Pons (tissue), 1 donor: Measurements from ENCODE around the gene ALPK3.

ENCODE experiments used
- DNase-seq: peaks from one replicate; pipeline ENCODE4 v3.0.0-alpha.2; 2016; ENCODE audit warnings: low spot score

ALPK3 gene, protein sequence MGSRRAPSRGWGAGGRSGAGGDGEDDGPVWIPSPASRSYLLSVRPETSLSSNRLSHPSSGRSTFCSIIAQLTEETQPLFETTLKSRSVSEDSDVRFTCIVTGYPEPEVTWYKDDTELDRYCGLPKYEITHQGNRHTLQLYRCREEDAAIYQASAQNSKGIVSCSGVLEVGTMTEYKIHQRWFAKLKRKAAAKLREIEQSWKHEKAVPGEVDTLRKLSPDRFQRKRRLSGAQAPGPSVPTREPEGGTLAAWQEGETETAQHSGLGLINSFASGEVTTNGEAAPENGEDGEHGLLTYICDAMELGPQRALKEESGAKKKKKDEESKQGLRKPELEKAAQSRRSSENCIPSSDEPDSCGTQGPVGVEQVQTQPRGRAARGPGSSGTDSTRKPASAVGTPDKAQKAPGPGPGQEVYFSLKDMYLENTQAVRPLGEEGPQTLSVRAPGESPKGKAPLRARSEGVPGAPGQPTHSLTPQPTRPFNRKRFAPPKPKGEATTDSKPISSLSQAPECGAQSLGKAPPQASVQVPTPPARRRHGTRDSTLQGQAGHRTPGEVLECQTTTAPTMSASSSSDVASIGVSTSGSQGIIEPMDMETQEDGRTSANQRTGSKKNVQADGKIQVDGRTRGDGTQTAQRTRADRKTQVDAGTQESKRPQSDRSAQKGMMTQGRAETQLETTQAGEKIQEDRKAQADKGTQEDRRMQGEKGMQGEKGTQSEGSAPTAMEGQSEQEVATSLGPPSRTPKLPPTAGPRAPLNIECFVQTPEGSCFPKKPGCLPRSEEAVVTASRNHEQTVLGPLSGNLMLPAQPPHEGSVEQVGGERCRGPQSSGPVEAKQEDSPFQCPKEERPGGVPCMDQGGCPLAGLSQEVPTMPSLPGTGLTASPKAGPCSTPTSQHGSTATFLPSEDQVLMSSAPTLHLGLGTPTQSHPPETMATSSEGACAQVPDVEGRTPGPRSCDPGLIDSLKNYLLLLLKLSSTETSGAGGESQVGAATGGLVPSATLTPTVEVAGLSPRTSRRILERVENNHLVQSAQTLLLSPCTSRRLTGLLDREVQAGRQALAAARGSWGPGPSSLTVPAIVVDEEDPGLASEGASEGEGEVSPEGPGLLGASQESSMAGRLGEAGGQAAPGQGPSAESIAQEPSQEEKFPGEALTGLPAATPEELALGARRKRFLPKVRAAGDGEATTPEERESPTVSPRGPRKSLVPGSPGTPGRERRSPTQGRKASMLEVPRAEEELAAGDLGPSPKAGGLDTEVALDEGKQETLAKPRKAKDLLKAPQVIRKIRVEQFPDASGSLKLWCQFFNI (N-terminal part only)

DNA sequence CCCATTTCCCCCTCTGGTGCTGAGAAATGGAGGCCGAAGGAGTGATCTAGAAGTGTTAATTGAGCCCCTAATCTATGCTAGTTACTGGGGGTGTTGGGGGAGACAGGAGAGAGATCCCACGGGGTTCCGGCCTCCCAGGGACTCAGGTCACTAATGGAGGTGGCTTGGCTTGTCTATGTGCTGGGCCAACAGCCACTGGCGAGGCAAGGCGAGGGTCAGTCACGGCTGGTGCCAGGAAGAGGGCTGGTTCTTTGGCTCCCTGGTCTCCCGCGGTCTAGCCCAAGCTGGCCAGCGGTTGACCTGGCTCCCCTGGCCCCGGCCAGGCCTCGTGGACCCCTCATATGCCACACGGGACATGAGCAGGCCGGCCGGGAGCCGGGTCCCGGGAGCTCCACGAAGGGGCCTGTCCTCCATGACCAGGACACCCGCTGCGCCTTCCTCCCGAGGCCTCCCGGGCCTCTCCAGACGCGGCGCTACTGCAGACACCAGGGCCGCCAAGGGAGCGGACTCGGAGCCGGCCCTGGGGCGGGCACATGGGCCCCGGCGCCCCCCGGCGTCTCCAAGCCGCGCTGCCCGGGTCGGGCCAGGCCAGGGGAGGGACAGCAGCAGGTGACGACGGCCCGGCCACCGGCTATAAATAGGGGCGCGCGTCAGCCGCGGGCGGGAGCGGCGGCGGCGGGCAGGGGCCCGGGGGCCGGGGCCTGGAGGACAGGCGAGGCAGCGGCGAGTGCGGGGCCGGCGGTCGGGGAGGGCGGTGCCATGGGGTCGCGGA, at the start of gene ALPK3:
Gene ALPK3, plus strand, starts transcription at position 663 of the 772 bp plus-strand sequence. Its CDS starts 97 bp downstream, at position 760.
- no peak for DNase-seq

DNA sequence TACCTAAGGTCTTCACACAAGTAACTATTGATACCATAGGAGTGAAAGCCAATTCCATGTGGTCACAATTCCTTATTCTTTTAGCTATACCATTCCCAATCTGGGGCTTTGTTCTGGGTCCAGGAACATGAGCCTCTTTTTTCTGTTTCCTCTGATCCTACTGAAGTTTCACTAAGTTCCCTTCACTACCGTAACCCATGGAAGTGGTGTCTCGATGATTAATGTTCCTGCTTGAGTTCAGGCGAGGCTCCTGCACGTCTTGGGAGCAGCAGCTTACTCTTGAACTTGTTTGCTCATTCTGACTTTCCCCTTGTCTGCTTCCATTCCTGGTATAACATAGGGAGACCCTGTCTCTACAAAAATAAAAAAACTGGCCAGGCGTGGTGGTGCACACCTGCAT, 45.1 kb upstream of the ALPK3 start:
- DNase-seq, result no peak

DNA sequence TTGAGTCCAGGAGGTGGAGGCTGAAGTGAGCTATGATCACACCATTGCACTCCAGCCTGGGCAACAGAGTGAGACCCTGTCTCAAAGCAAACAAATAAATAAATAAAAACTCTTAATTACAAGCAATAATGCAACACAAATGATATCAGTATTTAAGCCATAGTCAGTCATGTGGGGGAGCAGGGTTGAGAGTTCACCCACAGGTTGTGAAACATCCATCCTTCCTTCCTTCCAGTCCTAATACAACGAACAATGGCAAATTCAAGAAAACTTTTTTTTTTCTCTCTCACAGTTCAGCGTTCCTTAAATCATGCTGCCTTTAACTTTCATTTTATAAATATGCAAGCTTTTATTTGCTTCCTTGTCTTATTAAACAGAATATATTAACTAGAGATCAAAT, 44.7 kb upstream of the ALPK3 start:
- no peak for DNase-seq

DNA sequence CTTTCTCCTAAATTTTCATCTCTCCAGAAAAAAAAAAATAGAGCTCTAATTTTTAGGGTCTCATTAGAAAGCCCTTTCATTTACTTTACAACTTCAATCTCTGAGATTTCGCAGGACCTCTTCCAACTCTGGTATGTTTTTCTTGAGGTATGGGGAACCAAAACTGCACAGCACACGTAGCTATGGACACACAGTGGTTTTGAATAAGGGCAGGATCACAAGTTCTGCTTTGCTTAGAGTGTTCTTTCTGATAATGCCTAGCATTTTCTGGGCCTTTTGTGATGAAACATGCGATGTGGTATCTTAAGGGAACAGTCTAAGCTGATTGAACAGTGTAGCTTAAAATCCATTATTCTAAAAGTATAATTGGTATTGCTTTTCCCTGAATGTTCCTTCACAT, 43.4 kb upstream of the ALPK3 start:
- peak; percentile 28 for DNase-seq

DNA sequence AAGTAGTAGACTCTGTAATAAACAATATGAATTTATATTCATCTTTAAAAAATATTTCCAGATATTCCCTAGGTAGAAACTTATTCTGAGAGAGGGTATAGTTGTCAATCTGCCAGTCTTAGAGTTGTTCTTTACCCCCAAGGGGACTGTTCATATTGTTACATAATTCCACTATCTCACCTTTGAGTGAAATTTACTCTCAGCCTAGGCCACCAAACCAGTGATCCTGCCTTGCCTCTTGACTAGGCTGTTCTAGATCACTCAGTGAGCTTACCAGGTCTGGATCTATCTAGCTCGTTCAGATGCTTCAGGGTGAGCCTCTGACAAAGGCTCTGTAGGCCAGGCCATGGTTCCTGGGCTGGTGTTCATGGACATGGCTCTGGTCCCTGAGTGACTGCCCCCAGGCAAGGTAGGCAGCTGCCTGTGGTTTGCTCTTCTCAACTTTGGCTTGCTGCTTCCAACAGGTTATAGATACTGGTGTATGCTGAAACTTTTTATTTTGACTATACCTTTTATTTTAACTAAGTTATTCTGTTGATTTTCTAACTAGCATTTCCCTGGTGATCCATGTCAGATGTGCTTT, 41.2 kb upstream of the ALPK3 start:
- DNase-seq, result no peak

DNA sequence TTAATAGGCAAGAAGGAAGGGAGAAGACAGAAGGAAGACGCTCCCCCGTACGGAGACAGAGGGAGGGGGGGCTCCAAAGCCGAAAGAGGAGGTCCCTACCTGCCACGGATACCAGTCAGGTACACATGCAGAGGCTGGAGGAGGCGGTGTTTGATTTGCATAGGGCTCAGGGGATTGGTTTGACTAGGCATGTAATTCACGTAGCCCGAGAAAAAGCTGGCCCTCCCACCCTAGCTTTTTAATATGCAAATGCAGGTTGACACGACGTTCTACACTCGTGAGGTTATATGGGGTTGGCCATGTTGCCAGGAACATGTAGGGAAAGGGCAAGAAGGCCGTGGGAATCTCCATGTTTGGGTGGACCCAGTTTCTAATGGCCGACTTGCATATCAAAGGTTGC, 39.0 kb upstream of the ALPK3 start:
- DNase-seq, result no peak

DNA sequence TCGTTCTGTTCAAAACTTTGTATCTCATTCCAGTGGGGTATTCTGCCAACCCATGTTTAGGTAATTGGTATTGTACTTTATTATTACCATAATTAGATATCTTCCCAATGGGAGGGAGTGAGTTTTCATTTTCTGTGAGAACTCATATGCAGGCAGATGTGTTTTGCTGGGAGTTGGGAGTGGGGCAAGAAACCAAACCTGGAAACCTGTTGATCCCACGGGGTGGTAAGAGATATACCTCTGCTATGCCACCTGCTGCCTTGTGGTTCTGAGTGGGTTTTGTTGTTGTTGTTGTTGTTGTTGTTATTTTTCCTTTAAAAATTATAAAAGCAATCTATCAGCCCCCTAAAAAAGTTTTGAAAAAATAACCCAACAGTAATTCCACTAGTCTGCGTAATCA, 36.7 kb upstream of the ALPK3 start:
- no peak for DNase-seq

DNA sequence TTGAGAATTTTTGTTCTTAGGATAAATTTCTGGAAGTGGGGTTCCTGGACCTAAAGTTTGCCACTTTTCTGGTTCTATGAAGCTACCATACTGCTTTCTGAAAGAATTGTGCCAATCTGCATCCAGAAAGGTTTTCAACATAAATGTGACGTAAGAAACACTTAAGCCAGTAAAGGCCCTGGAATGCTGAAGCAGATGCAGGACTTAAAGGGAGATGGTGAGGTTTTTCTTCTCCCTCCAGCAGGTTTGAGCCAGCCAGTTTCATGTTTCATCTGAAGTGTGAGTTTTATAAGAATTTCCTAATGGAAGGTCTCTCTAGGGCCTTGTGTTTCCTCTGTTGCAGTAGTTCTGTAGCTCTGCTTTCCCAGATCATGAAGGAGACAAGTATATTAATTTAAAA, 35.7 kb upstream of the ALPK3 start:
- DNase-seq, result no peak

DNA sequence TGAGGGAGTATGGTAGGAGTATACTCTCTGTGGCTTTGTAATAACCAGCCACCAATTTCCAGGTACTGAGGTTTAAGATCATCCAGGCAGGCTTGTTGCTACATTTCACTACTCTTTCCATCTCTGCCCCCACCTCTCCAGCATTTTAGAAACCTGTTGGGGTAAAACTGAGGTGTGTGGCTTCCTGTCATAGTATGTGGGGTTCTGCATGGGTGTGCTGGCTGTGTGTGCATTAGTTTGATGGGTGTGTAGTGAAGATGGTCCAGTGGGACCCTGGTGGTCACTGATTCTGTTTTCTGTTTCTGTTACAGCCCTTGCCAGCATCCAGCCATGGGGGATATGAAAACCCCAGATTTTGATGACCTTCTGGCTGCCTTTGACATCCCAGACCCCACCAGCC, 34.8 kb upstream of the ALPK3 start:
- no peak for DNase-seq

DNA sequence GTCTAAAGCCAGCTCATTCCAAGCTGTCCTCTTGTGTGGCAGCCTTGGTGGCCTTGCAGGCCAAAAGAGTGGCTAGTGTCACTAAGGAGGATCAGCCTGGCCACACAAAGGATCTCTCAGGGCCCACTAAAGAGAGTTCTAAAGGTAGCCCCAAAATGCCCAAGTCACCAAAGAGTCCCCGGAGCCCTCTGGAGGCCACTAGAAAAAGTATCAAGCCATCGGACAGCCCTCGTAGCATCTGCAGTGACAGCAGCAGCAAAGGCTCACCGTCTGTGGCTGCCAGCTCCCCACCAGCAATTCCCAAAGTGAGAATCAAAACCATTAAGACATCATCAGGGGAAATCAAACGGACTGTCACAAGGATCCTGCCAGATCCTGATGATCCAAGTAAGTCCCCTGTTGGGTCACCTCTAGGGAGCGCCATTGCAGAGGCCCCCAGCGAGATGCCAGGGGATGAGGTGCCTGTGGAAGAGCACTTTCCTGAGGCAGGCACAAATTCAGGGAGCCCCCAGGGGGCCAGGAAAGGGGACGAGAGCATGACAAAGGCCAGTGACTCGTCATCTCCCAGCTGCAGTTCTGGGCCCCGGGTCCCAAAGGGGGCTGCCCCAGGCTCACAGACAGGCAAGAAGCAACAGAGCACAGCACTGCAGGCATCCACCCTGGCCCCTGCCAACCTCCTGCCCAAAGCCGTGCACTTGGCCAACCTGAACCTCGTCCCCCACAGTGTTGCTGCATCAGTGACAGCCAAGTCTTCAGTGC, 33.5 kb upstream of the ALPK3 start:
- no peak for DNase-seq

DNA sequence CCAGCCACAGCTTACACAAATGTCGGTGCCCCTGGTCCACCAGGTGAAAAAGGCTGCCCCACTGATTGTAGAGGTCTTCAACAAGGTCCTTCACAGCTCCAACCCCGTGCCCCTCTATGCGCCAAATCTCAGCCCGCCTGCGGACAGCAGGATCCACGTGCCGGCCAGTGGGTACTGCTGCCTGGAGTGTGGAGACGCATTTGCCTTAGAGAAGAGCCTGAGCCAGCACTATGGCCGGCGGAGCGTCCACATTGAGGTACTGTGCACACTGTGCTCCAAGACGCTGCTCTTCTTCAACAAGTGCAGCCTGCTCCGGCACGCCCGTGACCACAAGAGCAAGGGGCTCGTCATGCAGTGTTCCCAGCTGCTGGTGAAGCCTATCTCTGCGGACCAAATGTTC, 32.9 kb upstream of the ALPK3 start:
- DNase-seq, result no peak

DNA sequence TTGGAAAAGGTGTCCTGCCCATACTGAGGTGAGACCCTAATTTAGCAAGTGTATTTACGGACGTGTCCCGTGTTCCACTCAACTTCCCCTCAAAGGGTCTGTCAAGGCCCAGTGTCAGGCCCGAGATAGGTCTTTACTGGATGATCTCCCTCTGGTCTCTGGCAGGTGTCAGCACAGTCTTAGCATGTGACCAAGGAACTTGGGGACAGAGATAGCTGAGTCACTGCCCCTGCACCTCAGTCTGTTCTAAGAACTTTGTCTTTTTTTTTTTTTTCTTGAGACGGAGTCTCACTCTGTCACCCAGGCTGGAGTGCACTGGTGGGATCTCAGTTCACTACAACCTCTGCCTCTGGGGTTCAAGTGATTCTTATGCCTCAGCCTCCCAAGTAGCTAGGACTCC, 32.1 kb upstream of the ALPK3 start:
- no peak for DNase-seq

DNA sequence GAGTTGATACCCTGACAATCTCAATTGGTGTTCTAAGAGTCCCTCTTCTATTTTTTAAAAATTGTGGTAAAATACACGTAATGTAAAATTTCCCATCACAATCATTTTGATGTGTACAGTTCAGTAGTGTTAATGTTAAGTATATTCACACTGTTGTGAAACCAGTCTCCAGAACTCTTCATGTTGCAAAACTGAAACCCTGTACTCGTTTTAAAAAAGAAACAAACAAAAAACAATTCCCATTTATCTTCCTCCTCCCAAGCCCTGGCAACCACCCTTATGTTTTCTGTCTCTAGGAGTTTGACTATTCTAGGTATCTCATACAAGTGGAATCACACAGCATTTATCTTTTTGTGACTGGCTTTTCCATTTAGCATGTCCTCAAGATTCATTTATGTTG, 28.7 kb upstream of the ALPK3 start:
- DNase-seq, result no peak

DNA sequence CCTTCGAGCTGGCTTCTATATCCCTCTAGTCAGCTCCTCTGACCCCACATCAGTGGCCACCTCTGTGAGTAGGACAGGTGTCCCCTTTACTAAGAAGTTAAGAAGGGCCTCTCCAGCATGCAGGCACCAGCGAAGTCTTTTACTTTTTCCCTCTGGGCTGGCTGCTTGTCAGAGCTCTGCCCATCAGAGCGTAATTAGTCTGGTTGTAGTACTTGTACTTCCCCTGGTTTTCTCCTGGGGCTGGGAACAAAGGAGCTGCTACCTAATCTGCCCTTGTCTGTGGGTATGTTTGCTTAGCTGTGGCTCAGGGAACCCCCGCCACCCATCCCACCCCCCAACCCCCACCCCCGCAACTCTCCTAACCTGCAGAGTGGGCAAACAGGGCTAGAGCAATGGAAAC, 27.4 kb upstream of the ALPK3 start:
- DNase-seq, result no peak

DNA sequence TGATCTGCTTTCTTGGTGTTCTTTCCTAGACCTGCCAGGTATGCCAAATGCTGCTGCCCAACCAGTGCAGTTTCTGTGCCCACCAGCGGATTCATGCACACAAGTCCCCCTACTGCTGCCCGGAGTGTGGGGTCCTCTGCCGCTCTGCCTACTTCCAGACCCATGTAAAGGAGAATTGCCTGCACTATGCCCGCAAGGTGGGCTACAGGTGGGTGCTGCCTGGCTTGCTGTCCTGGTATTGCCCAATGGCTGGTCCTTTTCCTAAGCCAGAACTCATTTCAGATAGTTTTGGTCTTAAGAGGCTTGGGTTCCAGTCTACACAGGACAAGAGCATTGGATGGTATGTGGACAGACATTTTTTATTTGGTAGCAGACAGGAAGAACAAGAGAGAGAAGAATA, 26.5 kb upstream of the ALPK3 start:
- no peak for DNase-seq

DNA sequence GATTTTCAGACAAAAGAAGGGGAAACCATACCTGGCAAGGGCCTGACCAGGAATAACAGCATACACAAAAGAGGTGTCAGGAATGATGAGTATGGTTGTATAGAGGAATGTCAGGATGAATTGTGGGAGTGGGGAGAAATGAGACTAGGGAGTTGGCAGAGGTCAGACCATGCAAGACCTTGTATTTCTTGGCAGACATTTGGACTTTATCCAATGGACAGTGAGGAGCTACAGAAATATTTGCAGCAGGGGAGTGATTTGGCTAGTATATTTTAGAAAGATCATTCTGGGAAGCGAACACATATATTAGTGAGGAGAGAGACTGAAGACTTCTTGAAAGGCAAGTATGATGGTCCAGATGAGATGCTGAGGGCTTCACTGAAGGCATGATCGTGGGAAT, 25.4 kb upstream of the ALPK3 start:
- DNase-seq, result no peak

DNA sequence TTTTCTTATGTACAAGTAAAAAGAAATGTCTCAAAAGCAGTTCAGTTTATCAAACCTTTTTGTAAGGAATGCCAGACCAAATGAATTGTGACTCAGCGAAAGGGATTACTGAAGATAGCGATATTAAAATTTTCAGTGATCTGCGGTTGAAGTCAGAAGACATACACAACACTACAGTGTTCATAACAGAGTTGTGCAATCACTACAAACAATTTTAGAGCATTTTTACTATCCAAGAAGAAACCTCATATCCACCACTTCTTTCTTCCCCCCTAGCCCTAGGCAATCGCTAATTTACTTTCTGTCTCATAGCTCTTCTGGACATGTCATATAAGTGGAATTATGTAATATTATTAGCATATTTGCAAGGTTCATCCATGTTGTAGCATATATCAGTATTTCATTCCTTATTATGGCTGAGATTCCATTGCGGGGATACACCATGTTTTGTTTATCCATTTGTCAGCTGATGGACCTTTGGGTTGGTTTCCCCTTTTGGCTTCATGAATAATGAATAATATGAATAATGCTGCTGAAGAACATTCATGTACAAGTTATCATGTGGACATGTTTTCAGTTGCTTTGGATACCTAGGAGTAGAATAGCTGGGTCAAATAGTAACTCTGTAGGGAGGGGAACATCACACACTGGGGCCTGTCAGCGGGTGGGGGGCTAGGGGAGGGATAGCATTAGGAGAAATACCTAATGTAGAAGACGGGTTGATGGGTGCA, 23.6 kb upstream of the ALPK3 start:
- DNase-seq, result no peak

DNA sequence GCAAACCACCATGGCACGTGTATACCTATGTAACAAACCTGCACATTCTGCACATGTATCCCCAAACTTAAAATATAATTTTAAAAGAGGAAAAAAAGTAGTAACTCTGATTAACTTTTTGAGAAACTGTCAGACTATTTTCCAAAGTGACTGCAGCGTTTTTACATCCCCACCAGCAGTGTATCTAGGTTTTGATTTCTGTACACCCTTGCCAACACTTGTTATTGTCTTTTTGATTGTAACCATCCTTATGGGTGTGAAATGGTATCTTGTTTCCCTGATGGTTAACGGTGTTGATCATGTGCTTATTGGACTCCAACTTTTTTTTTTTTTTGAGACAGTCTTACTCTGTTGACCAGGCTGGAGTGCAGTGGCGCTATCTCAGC, 23.0 kb upstream of the ALPK3 start:
- DNase-seq, result no peak

DNA sequence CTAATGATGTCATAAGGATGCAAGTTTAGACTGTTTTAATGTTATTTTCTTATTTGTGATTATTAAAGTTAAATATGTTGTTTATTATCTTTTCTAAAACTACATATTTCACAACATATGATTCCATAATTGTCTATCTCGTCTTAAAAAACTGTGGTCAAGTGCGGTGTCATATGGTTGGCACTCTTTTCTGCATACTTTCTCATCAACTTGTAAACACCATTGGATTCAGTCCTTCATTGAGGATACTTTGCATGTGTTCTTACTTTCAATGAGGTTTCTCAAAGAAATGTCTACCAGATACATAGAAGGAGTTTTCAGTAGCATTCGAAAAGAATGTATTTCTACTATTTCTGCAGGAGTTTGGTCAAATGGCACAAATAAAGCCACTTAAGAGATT, 22.0 kb upstream of the ALPK3 start:
- no peak for DNase-seq

DNA sequence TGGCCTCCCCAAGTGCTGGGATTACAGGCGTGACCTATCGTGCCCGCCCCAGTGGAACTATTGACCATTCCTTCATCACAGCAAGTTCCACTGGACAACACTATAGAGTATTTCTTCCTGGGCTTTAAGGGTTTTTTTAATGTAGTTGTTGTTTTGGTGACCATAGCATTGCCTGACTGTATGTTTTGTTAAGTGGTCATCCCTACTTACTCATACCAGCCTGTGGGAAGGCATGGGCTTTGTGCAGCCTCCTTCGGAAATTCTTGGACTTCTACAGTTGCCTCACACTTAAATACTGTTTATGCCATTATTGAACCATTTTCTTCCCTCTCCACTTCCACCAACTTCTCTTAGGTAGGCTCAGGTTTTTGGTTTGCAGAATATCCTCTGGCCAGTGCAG, 19.9 kb upstream of the ALPK3 start:
- no peak for DNase-seq
